Breast epithelium (tissue), 4 donors: Measurements from ENCODE around the gene FOXC1. TPM values are rescaled to one million over a fixed set of nuclear protein-coding genes. Genes with fewer than 3 reads are reported as not detected.

Experiments used
- DNase-seq, 2 donors: peaks; one replicate each; pipeline ENCODE4 v3.0.0-alpha.2; 2019; ENCODE audit warnings: low spot score in 2 of 2
- H3K27ac ChIP-seq, 2 donors: fragments of 200-600 bp; sonication (generic) in 1 of 2; one replicate each; pipeline ENCODE4 v1.5.1; 2016 to 2019; ENCODE audit warnings: mild to moderate bottlenecking in 1 of 2
- H3K27me3 ChIP-seq, 2 donors: fragments of 200-600 bp; sonication (generic) in 1 of 2; one replicate each; pipeline versions ENCODE4 v1.5.1 to v1.6.0; 2017 to 2019; ENCODE audit warnings: control low read depth in 1 of 2, mild to moderate bottlenecking in 1 of 2
- H3K36me3 ChIP-seq: fragments of 200-600 bp; one replicate; pipeline ENCODE4 v1.5.1; 2019
- H3K4me1 ChIP-seq, 2 donors: fragments of 200-600 bp; sonication (generic); one replicate each; pipeline ENCODE4 v1.5.1; 2016 to 2019; ENCODE audit warnings: control low read depth in 1 of 2
- H3K4me3 ChIP-seq, 3 donors: fragments of 200-600 bp; sonication (generic); 1 replicate in 2 of 3; 2 replicates in 1 of 3; pipeline ENCODE4 v1.5.1; 2016 to 2019; ENCODE audit warnings: mild to moderate bottlenecking in 3 of 3, moderate library complexity in 2 of 3
- H3K9me3 ChIP-seq, 2 donors: fragments of 200-600 bp; sonication (generic) in 1 of 2; one replicate each; pipeline ENCODE4 v1.5.1; 2016 to 2019; ENCODE audit warnings: control low read depth in 1 of 2
- POLR2A ChIP-seq: fragments of 450-650 bp; IDR thresholded peaks from one replicate; pipeline ENCODE4 v1.6.1; 2016; ENCODE audit warnings: antibody characterized with exemption, mild to moderate bottlenecking, moderate library complexity
- POLR2AphosphoS5 ChIP-seq, 3 donors: sonication (generic); formaldehyde crosslinking; IDR thresholded peaks; one replicate each; pipeline ENCODE4 v1.6.1; 2017; ENCODE audit warnings: antibody characterized with exemption in 3 of 3
- intact Hi-C: fragments of 100-400 bp; cut with DNase I; formaldehyde crosslinking; loops from one replicate; pipeline ENCODE4 v1.15.1; 2023; ENCODE audit warnings: low total_unique reads
- total RNA-seq, 3 donors: library from RNA; depleted of rRNA; stranded (reverse); fragments of >200 nt; gene quantifications; one replicate each; pipeline ENCODE4 v1.1.0, GENCODE V29; 2016
- TF ChIP-seq, protein P1 (sequence below), 3 donors: fragments of 450-650 bp; IDR thresholded peaks; one replicate each; pipeline ENCODE4 v1.5.1; 2016 to 2017; ENCODE audit warnings: antibody characterized with exemption in 3 of 3, mild to moderate bottlenecking in 3 of 3, moderate library complexity in 3 of 3

The FOXC1 gene
- 10 to 100 TPM in 1 of 3 donors, 1 to 10 TPM in 2; 3.7 to 13.2 (median 7.5) TPM for total RNA-seq

DNA sequence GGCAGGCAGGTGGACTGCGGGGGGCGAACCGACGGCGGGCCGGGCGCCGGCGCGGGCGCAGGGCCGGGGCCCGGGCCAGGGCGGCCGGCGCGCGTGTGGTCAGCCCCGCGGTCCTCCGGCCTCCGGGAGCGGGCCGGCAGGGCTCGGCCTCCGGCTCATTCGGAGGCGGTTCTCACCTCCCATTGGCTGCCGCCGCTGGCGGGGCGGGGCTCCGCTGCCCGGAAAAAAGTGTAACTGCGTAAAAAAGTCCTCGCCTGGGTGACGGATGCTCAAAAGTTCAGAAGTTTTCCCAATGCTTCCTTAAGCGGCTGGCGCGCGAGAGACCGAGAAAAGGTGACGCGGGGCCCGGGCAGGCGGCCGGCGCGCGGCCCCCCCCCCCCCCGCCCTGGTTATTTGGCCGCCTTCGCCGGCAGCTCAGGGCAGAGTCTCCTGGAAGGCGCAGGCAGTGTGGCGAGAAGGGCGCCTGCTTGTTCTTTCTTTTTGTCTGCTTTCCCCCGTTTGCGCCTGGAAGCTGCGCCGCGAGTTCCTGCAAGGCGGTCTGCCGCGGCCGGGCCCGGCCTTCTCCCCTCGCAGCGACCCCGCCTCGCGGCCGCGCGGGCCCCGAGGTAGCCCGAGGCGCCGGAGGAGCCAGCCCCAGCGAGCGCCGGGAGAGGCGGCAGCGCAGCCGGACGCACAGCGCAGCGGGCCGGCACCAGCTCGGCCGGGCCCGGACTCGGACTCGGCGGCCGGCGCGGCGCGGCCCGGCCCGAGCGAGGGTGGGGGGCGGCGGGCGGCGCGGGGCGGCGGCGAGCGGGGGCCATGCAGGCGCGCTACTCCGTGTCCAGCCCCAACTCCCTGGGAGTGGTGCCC, at the start of gene FOXC1:
FOXC1 (plus strand) TSS at position 268 of the 849 bp plus-strand sequence; CDS start at position 799, 531 bp downstream.
- Histone ChIP-seq H3K27me3 (peaks cover 0 to 29% of the 10 kb centered on the region in 2 donors), H3K36me3 (no peaks in the 10 kb centered on the region), H3K4me3 (peak within 1 kb of the TSS; percentile 68 to 91 (median 72)), H3K27ac (peak within 1 kb of the TSS; percentile 91 to 97), H3K4me1 (no peaks in the 10 kb centered on the region), H3K9me3 (no peaks in the 10 kb centered on the region)
- DNase-seq, result peak; percentile 78 to 86
- TF ChIP-seq POLR2A (no peak), POLR2AphosphoS5 (IDR thresholded peaks at IDR 0.05) (peak in 2 of 3 donors; percentile 22 to 67)
- intact Hi-C loops, result loop anchor here (10.0 kb wide), 3 partner anchors 155 to 735 kb away; partner anchors contain the start of gene GMDS

DNA sequence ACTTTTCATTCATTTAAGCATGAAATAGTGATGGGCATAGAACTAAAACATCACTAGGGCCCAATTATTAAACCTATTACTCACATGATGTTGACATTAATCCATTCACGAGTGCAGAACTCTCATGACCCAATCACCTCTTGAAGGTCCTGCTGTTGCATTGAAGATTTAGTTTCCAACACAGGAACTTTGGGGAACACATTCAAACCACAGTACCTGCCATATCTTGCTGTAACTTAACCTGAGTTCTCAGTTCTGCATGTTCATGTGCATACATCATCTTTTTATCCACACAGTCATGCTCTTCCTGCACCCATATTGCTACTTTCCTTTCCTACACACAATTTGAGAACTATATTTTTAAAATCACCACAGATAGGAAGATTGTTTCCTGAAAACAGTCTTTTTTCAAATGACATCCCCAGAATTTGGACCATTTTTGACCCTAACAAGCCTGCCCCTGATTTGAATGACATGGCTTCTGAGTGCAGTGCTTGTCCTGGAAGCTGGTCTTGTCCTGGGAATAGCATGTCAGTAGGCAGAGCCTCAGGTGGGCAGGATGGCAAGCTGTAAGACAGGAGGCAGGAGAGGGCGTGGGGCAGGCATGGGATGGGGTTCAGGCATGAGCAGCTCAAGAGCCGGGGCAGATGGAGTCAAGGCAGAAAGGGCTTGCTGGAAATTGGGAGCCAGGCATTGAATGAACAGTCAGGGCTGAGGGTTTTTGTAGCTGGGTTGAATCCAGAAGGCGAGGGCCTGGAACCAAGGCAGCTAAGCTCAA, 49.2 kb upstream of the FOXC1 start:
- H3K36me3 ChIP-seq, result no peaks in the 10 kb centered on the region
- TF ChIP-seq, protein P1, sequence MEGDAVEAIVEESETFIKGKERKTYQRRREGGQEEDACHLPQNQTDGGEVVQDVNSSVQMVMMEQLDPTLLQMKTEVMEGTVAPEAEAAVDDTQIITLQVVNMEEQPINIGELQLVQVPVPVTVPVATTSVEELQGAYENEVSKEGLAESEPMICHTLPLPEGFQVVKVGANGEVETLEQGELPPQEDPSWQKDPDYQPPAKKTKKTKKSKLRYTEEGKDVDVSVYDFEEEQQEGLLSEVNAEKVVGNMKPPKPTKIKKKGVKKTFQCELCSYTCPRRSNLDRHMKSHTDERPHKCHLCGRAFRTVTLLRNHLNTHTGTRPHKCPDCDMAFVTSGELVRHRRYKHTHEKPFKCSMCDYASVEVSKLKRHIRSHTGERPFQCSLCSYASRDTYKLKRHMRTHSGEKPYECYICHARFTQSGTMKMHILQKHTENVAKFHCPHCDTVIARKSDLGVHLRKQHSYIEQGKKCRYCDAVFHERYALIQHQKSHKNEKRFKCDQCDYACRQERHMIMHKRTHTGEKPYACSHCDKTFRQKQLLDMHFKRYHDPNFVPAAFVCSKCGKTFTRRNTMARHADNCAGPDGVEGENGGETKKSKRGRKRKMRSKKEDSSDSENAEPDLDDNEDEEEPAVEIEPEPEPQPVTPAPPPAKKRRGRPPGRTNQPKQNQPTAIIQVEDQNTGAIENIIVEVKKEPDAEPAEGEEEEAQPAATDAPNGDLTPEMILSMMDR (IDR thresholded peaks at IDR 0.05), result no peak
- no peak for TF ChIP-seq POLR2AphosphoS5 (IDR thresholded peaks at IDR 0.05)
- TF ChIP-seq POLR2A, result no peak
- no peaks in the 10 kb centered on the region for H3K27me3 ChIP-seq
- DNase-seq, result no peak
- intact Hi-C loops, result no loop called here
- no peak overlapping the region for H3K4me3 ChIP-seq
- H3K27ac ChIP-seq, result no peak overlapping the region
- H3K9me3 ChIP-seq, result no peaks in the 10 kb centered on the region
- H3K4me1 ChIP-seq, result no peaks in the 10 kb centered on the region

DNA sequence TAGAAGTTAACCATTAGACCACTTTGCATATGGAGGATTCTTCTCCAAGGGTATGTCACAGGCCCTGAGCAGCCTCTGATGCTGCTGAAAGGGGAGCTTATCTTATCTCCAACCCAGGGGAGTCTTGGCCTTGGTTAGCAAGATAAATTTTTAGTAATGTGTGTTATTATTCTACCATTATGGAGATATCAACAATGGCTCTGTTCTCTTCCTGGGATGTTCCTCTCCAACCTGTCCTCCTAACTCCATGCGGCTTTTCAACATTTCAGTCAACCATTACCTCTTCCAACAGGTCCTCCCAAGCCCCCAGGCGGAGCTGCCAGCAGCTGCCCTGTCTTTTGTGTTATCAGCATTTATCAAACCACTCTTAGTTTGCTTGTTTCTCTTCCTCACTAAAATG, 48.4 kb upstream of the FOXC1 start:
- intact Hi-C loops, result no loop called here
- no peaks in the 10 kb centered on the region for H3K4me1 ChIP-seq
- TF ChIP-seq POLR2A (no peak), POLR2AphosphoS5 (IDR thresholded peaks at IDR 0.05) (no peak)
- TF ChIP-seq, protein P1 (IDR thresholded peaks at IDR 0.05), result no peak
- H3K36me3 ChIP-seq, result no peaks in the 10 kb centered on the region
- no peak overlapping the region for H3K4me3 ChIP-seq
- no peaks in the 10 kb centered on the region for H3K27me3 ChIP-seq
- H3K9me3 ChIP-seq, result no peaks in the 10 kb centered on the region
- no peak overlapping the region for H3K27ac ChIP-seq
- no peak for DNase-seq

DNA sequence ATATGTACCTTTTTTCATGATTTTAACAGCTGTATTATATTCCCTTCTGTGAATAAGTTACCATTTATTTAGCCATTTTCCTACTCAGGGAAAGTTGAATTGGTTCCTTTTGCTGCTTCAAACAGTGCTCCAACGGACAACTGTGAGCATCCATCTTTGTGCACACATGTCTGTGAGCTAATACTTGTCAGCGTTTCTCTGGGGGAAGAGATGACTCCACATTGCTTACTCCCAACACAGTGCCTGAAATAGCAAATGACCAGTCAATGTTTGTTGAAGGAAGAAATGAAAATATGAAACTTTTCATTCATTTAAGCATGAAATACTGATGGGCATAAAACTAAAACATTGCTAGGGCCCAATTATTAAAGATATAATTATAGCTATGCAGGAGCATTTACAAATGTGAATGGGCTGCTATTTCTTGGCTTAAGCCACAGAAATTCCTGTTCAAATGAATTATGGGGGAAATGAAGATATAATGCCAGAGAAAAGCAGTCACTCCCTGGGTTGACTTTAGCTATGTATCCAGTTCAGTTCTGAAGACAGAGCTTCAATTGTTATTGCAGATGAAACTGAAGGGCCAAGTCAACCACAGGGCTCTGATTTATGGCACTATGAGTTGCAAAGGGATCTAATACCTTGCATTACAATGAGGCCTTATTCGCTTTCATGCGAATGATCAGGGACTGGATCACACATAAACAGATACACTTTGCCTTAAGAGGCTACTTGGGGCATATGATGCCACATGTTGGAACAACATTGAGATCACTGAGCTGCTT, 47.4 kb upstream of the FOXC1 start:
- H3K4me1 ChIP-seq, result no peaks in the 10 kb centered on the region
- no peaks in the 10 kb centered on the region for H3K9me3 ChIP-seq
- intact Hi-C loops, result no loop called here

DNA sequence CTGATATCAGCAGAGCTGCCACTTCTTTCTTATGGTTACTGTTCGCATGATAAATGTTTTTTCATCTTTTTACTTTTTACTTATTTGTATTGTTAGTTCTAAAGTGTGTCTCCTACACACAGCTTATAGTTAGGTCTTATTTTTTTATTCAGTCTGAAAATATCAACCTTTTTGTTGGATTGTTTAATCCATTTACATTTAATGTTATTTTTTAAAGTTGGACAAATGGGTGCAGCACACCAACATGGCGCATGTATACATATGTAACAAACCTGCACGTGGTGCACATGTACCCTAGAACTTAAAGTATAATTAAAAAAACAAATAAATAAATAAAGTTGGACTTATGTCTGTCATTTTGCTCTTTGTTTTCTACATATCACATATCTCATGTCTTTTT, 40.3 kb upstream of the FOXC1 start:
- TF ChIP-seq, protein P1 (IDR thresholded peaks at IDR 0.05), result no peak
- TF ChIP-seq POLR2AphosphoS5 (IDR thresholded peaks at IDR 0.05) (no peak), POLR2A (no peak)
- intact Hi-C loops, result no loop called here
- Histone ChIP-seq H3K27me3 (no peaks in the 10 kb centered on the region), H3K36me3 (no peaks in the 10 kb centered on the region), H3K9me3 (no peaks in the 10 kb centered on the region), H3K27ac (no peak overlapping the region), H3K4me1 (peaks cover 0 to 4% of the 10 kb centered on the region in 2 donors), H3K4me3 (no peak overlapping the region)
- no peak for DNase-seq

More for the DNA sequence above, 47.4 kb upstream of the FOXC1 start:
- no peaks in the 10 kb centered on the region for H3K27me3 ChIP-seq
- no peak for DNase-seq
- TF ChIP-seq POLR2A (no peak), POLR2AphosphoS5 (IDR thresholded peaks at IDR 0.05) (no peak)
- TF ChIP-seq, protein P1 (IDR thresholded peaks at IDR 0.05), result no peak
- peak overlapping the region; percentile 49 to 70 for H3K27ac ChIP-seq
- no peaks in the 10 kb centered on the region for H3K36me3 ChIP-seq
- no peak overlapping the region for H3K4me3 ChIP-seq
